ENCODE data around the gene OSBP2.

OSBP2 gene

DNA sequence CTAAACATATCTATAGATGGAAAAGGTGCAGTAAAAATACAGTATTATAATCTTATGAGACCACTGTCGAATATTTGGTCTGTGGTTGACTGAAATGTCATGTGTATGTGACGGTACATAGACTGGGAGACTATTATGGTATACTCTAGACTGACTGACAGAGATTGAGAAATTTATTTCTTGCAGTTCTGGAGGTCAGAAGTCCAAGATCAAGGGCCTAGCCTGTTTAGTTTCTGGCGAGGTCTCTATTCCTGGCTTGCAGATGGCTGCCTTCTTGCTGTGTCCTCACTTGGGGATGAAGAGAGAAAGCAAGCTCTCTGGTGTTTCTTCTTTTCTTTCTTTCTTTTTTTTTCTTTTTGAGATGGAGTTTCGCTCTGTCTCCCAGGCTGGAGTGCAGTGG lies 7.3 kb upstream of the OSBP2 start:
- TF ChIP-seq, protein P1, sequence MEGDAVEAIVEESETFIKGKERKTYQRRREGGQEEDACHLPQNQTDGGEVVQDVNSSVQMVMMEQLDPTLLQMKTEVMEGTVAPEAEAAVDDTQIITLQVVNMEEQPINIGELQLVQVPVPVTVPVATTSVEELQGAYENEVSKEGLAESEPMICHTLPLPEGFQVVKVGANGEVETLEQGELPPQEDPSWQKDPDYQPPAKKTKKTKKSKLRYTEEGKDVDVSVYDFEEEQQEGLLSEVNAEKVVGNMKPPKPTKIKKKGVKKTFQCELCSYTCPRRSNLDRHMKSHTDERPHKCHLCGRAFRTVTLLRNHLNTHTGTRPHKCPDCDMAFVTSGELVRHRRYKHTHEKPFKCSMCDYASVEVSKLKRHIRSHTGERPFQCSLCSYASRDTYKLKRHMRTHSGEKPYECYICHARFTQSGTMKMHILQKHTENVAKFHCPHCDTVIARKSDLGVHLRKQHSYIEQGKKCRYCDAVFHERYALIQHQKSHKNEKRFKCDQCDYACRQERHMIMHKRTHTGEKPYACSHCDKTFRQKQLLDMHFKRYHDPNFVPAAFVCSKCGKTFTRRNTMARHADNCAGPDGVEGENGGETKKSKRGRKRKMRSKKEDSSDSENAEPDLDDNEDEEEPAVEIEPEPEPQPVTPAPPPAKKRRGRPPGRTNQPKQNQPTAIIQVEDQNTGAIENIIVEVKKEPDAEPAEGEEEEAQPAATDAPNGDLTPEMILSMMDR (IDR thresholded peaks at IDR 0.05; ENCODE audit: low read depth, low read length, missing control alignments), result no peak
- no peak overlapping the region for H3K4me3 ChIP-seq (replicated peaks; ENCODE audit: low read depth, low read length)
- DNase-seq (ENCODE audit: extremely low read depth, low read depth), result no peak

DNA sequence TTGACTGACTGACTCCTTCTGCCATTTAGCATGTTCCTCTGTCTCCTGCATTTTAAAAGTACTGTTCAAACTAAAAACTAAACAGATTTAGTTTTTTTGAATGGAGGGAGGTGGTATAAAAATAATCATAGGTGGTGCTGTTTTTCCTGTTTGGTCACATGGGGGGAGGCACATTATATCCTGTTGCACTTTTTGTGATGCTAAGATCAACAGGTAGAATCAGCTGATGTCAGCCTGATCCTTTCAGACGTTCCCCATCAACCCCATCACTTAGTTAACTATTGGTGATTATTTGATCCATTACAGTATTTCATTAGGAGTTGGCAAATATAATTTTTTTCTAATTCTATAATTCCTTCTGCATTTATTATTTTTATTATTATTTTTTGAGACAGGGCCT lies 5.1 kb upstream of the OSBP2 start:
- no peak overlapping the region for H3K4me3 ChIP-seq (replicated peaks; ENCODE audit: low read depth, low read length)
- TF ChIP-seq, protein P1 (IDR thresholded peaks at IDR 0.05; ENCODE audit: low read depth, low read length, missing control alignments), result no peak
- DNase-seq (ENCODE audit: extremely low read depth, low read depth), result no peak

DNA sequence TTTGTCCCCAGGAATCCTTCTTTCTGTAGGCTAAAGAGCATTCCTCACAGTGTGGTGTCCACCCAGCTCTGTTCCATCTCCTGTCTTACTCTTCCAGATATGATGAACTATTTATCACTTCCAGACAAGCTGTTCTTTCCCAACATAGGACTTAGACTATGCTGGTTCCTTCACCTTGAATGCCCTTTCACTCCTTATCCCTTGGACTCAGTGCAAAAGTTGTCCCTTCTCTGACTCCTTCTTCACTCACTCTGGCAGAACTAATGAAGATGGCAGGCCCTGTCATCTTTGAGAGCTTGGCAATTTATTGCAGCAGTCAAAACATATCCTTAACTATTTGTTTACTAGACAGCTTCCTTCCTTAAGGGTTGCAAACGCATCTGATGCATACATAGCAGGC lies 3.5 kb upstream of the OSBP2 start:
- no peak for DNase-seq (ENCODE audit: extremely low read depth, low read depth)
- TF ChIP-seq, protein P1 (IDR thresholded peaks at IDR 0.05; ENCODE audit: low read depth, low read length, missing control alignments), result no peak
- H3K4me3 ChIP-seq (replicated peaks; ENCODE audit: low read depth, low read length), result no peak overlapping the region

DNA sequence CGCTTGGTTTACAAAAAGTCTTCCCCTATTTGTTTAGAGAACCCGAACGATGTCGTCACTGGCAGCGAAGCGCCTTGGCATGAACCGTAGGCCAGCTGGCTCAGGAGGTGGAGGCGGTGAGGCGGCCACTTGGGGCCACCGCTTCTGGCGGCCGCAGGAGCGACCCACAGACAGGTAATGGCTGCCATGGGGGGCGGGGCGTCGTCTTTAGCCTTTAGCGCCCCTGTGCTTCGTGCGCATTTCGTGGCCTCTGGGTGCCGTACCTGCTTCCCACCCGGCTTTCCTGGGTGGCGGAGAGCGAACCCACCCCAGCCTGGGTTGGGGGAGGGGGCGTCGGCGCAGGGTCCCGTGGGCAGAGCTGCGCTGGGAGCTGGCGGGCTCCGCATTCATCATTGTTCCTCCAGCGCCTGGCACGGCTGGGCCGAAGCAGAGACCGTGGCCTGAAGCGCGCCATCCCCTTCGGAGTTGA lies 469 bp upstream of the OSBP2 start:
- no peak for DNase-seq (ENCODE audit: extremely low read depth, low read depth)
- H3K4me3 ChIP-seq (replicated peaks; ENCODE audit: low read depth, low read length), result peak overlapping the region; percentile 51
- TF ChIP-seq, protein P1 (IDR thresholded peaks at IDR 0.05; ENCODE audit: low read depth, low read length, missing control alignments), result no peak

DNA sequence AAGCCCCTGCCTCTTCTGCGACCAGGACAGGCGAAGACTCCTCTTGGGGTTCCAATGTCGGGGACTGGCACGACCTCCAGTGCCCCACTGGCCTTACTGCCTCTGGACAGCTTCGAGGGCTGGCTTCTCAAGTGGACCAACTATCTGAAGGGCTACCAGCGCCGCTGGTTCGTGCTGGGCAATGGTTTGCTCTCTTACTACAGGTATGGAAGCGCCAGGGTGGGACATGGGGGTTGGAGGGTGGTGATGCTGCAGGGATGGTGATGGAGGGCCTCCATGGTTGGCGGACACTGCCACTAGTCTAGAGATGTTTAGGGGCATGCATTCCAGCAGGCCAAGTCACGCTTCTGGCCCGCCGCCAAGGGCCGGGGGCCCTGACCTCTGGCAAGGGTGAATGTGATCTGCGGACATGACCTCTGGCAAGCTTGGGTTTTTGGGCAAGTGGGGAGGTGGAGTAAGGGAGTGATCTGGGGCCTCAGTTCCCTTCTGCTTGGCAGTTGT lies 727 bp downstream of the OSBP2 start:
- H3K4me3 ChIP-seq (replicated peaks; ENCODE audit: low read depth, low read length), result peak overlapping the region; percentile 47
- TF ChIP-seq, protein P1 (IDR thresholded peaks at IDR 0.05; ENCODE audit: low read depth, low read length, missing control alignments), result no peak

DNA sequence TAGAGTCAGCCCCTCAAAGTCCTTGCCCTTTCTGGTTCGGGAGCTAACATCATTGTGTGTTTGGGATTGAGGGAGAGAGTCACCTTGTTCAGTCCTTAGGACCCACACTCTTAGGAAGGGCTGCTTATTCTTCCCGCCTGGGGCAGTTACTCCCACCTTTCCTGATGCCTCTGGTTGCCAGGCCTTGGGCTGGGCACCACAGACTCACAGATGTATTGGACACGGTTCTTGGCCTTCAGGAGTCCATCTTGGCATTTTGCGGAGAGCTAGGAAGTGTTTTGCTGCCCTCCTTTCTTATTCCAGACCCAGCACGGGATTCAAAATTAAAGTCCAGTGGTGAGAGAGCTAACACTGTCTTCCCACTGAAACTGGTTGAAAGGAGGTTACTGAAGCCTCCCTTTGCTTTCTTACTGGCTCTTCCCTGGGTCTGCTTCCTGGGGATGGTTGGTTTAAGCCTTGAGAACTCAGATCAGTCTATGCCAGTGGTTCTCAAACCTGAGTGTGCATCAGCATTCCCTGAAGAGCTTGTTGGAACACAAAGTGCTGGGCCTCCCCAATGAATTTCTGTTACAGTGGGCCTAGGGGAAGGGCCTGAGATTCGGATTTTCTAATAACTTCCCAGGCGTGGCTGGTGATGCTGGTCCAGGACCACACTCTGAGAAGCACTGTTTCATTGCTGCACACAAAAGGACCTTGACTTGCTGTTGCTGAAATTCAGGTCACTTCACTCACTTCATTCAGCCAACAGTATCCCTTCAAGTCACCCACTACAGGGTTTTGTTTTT lies 1.4 kb downstream of the OSBP2 start:
- no peak for DNase-seq (ENCODE audit: extremely low read depth, low read depth)
- no peak overlapping the region for H3K4me3 ChIP-seq (replicated peaks; ENCODE audit: low read depth, low read length)
- TF ChIP-seq, protein P1 (IDR thresholded peaks at IDR 0.05; ENCODE audit: low read depth, low read length, missing control alignments), result no peak

More for the DNA sequence above, 727 bp downstream of the OSBP2 start:
- no peak for DNase-seq (ENCODE audit: extremely low read depth, low read depth)

All from HFF-Myc (cell line).